NCI-H2227 treated with DMSO at 0.1 percent for 48 hours (cell line): ENCODE data around the gene C1QTNF2.

Source experiments
- DNase-seq: peaks from one replicate; lab custom pipeline; 2025; lab: John Stamatoyannopoulos, UW

Gene C1QTNF2

GRCh38 chr5:160303690-160304089 lies 66.7 kb downstream of the C1QTNF2 start:
- no peak for DNase-seq

GRCh38 chr5:160298189-160298588 lies 72.2 kb downstream of the C1QTNF2 start:
- DNase-seq, result no peak

GRCh38 chr5:160297776-160298175 lies 72.7 kb downstream of the C1QTNF2 start:
- no peak for DNase-seq
